Loucy (cell line): Measurements from ENCODE around the gene COPS3.

Experiments used
- H2AFZ ChIP-seq: fragments of 200-600 bp; sonication (generic); 2 replicates; pipeline ENCODE4 v1.6.0; 2016; ENCODE audit warnings: antibody characterized with exemption, mild to moderate bottlenecking, low read length, moderate library complexity
- H3F3A ChIP-seq: fragments of 200-600 bp; 2 replicates; pipeline ENCODE4 v1.6.0; 2016; ENCODE audit warnings: antibody characterized with exemption, low read depth, mild to moderate bottlenecking
- H3K27me3 ChIP-seq: fragments of 200-600 bp; sonication (generic); 2 replicates; pipeline ENCODE4 v1.6.1; 2014; ENCODE audit warnings: low read length, mild to moderate bottlenecking; ENCODE audit not compliant: insufficient read depth, poor library complexity, severe bottlenecking
- H3K36me3 ChIP-seq: fragments of 200-600 bp; sonication (generic); 2 replicates; pipeline ENCODE4 v1.6.1; 2016; ENCODE audit warnings: low read length; ENCODE audit not compliant: insufficient read depth
- H3K4me1 ChIP-seq: fragments of 200-600 bp; sonication (generic); 2 replicates; pipeline ENCODE4 v1.5.1; 2014; ENCODE audit warnings: low read length, mild to moderate bottlenecking; ENCODE audit not compliant: insufficient read depth, poor library complexity, severe bottlenecking
- H3K4me2 ChIP-seq: fragments of 200-600 bp; sonication (generic); 2 replicates; pipeline ENCODE4 v1.6.0; 2014; ENCODE audit warnings: antibody characterized with exemption, low read length, low read depth, mild to moderate bottlenecking; ENCODE audit not compliant: poor library complexity, severe bottlenecking
- H3K4me3 ChIP-seq: fragments of 200-600 bp; sonication (generic); 2 replicates; pipeline ENCODE4 v1.5.1; 2014; ENCODE audit warnings: low read length, mild to moderate bottlenecking, mixed read lengths; ENCODE audit not compliant: poor library complexity, severe bottlenecking
- H3K79me2 ChIP-seq: fragments of 200-600 bp; sonication (generic); 2 replicates; pipeline ENCODE4 v1.6.1; 2014; ENCODE audit warnings: low read length; ENCODE audit not compliant: insufficient read depth
- H3K9ac ChIP-seq: fragments of 200-600 bp; sonication (generic); 2 replicates; pipeline ENCODE4 v1.6.0; 2014; ENCODE audit warnings: mild to moderate bottlenecking, low read depth, low read length, moderate library complexity; ENCODE audit not compliant: poor library complexity, severe bottlenecking
- H3K9me2 ChIP-seq: fragments of 200-600 bp; sonication (generic); replicated peaks from 2 replicates; pipeline ENCODE4 v1.6.1; 2016; ENCODE audit warnings: low read depth, low read length, mixed read lengths
- H3K9me3 ChIP-seq: fragments of 200-600 bp; sonication (generic); 2 replicates; pipeline ENCODE4 v1.6.1; 2014; ENCODE audit warnings: mild to moderate bottlenecking, antibody characterized with exemption, low read length, low read depth; ENCODE audit not compliant: insufficient read depth
- H4K20me1 ChIP-seq: fragments of 200-600 bp; sonication (generic); 2 replicates; pipeline ENCODE4 v1.6.0; 2014; ENCODE audit warnings: antibody characterized with exemption, low read length, mild to moderate bottlenecking; ENCODE audit not compliant: insufficient read depth, poor library complexity, severe bottlenecking
- EZH2phosphoT487 ChIP-seq: fragments of 200-600 bp; IDR thresholded peaks from 2 replicates; pipeline ENCODE4 v1.6.1; 2018; ENCODE audit warnings: antibody characterized with exemption, mild to moderate bottlenecking, moderate library complexity, borderline replicate concordance
- TF ChIP-seq, protein P1 (sequence below): fragments of 200-600 bp; sonication (generic); conservative IDR thresholded peaks from 2 replicates; pipeline ENCODE4 v1.5.1; 2014; ENCODE audit warnings: mild to moderate bottlenecking, antibody characterized with exemption, low read length

The COPS3 gene

DNA sequence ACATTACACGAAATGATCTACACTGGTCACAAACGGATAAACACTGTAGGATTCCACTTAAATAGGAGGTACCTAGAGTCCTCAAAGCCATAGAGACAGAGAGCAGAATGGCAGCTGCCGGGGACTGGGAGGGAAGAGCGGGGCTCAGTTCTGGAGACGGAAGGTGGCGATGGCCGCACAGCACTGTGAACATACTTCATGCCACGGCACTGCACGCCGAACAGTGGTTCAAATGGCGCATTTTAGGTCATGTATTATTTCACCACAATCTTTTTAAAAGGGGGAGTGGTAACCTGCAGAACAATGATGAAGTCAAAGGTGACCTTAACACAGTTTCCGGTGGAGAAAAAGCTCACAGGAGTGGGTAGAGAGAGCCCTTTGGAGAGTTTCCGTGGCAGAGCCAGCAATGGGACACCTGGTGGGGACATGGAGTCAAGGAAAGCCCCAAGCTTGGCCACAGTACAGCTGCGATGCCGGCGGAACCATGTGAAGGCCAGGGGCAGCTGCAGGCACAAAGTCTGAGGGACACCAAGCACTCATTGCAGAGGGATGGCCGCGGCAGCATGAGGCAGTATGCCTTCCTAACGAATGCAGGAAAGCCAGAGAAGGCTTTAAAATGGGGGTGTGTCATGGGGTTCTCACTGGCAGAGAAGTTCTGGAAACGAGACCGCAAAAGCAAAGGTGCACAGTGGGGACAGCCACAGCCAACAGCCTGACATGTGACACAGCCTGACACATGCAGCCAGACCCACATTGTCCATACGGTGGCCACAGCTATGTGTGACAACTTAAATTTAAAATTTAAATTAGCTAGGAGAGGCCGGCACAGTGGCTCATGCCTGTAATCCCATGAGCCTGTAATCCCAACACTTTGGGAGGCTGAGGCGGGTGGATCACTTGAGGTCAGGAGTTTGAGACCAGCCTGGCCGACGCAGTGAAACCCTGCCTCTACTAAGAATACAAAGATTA, 51.3 kb downstream of the COPS3 start:
- H2AFZ ChIP-seq = no peak overlapping the region
- H4K20me1 ChIP-seq = no peaks in the 10 kb centered on the region
- H3K9ac ChIP-seq = no peak overlapping the region
- H3F3A ChIP-seq = no peaks in the 10 kb centered on the region
- H3K4me1 ChIP-seq = no peaks in the 10 kb centered on the region
- no peaks in the 10 kb centered on the region for H3K27me3 ChIP-seq
- no peak for TF ChIP-seq EZH2phosphoT487
- TF ChIP-seq, protein P1, sequence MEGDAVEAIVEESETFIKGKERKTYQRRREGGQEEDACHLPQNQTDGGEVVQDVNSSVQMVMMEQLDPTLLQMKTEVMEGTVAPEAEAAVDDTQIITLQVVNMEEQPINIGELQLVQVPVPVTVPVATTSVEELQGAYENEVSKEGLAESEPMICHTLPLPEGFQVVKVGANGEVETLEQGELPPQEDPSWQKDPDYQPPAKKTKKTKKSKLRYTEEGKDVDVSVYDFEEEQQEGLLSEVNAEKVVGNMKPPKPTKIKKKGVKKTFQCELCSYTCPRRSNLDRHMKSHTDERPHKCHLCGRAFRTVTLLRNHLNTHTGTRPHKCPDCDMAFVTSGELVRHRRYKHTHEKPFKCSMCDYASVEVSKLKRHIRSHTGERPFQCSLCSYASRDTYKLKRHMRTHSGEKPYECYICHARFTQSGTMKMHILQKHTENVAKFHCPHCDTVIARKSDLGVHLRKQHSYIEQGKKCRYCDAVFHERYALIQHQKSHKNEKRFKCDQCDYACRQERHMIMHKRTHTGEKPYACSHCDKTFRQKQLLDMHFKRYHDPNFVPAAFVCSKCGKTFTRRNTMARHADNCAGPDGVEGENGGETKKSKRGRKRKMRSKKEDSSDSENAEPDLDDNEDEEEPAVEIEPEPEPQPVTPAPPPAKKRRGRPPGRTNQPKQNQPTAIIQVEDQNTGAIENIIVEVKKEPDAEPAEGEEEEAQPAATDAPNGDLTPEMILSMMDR = no peak
- peaks cover 47% of the 10 kb centered on the region; the same call in 1 of the 2 replicates for H3K36me3 ChIP-seq
- no peaks in the 10 kb centered on the region for H3K9me2 ChIP-seq
- no peak overlapping the region for H3K4me3 ChIP-seq
- H3K4me2 ChIP-seq = no peak overlapping the region
- no peaks in the 10 kb centered on the region for H3K9me3 ChIP-seq
- peaks cover 5% of the 10 kb centered on the region; the same call in 1 of the 2 replicates for H3K79me2 ChIP-seq

DNA sequence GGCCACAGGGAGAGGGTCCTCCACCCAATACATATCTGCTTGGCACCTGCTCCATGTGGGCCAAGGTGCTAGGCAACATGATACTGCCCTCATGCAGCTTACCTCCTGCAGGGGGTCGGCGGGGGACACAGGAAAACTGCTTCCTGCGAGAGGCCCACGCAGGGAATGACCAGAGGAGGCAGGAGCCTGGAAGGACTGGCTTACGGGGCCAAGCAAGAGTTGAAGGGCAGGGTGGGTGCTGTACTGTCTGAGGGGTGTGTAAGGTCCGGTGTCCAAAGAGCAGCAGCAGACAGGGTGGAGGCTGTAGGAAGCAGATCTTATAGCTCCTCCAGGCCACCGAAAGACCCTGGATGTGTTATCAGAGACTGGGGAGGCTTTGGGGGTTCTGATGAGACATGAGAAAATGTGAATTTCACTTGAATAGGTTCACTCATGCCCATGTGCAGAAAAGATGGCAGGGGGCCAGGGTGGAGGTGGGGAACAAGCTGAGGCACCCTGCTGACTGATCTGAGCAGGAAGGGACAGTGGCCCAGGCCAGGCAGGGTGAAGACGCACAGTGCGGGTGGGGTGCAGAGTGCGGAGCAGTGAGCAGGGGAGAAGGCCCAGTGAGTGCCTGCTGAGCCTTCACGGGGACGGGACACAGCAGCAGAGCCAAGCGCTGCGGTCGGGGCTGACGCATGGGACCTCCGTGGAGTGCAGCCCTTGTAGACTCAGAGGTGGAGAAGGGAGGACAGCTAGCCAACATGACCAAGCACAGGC, 52.3 kb downstream of the COPS3 start:
- Histone ChIP-seq H3K79me2 (no peaks in the 10 kb centered on the region), H3F3A (no peaks in the 10 kb centered on the region), H3K4me2 (no peak overlapping the region), H3K9ac (no peak overlapping the region), H3K27me3 (no peaks in the 10 kb centered on the region), H3K36me3 (peaks cover 55% of the 10 kb centered on the region; the same call in 1 of the 2 replicates), H3K4me1 (no peaks in the 10 kb centered on the region), H3K4me3 (no peak overlapping the region), H3K9me3 (no peaks in the 10 kb centered on the region), H4K20me1 (no peaks in the 10 kb centered on the region), H2AFZ (no peak overlapping the region), H3K9me2 (no peaks in the 10 kb centered on the region)
- TF ChIP-seq, protein P1 = no peak
- no peak for TF ChIP-seq EZH2phosphoT487

DNA sequence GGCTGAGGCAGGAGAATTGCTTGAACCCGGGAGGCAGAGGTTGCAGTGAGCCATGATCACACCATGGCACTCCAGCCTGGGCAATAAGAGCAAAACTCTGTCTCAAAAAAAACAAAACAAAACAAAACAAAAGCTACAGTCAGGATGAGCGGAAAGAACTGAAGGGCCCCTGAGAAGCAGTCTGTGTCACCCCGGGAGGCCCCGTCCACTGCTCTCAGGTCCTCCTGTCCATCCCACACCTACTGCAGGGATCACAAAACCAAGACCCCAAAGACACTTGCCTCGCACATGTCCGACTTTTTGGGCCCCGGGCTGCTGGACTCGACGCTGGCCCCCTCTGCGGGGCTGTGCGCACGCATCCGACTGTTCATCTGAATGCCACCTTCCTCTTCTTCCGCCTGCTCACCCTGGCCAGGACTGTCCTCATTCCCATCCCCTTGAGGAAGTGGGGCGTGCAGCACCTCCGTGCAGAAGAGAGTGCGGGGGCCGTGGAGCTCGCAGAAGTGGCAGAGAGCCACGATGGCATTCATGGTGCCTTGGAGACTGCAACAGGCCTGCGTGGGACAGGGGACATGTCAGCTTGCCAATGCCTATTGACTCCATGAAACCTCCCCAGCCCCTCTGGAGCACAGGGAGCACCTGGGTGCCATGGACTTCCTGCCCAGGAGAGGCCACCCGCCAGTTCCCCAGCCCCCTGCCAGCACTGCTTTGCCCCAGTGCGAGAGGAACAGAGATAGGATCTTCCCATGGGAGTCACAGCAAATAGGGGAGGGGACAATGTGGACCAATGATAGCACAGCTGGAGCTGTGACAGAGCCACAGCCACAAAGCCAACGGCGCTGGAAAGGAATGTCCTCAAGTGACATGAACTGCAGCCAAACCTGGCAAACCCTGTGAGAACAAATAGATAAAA, 53.2 kb downstream of the COPS3 start:
- Histone ChIP-seq H3K36me3 (peaks cover 57% of the 10 kb centered on the region; the same call in 1 of the 2 replicates), H3K27me3 (no peaks in the 10 kb centered on the region), H4K20me1 (no peaks in the 10 kb centered on the region), H3K9me2 (no peaks in the 10 kb centered on the region), H3K4me2 (no peak overlapping the region), H3K9me3 (no peaks in the 10 kb centered on the region), H3K4me3 (no peak overlapping the region), H3K79me2 (no peaks in the 10 kb centered on the region), H3K9ac (no peak overlapping the region), H3F3A (no peaks in the 10 kb centered on the region), H2AFZ (no peak overlapping the region), H3K4me1 (no peaks in the 10 kb centered on the region)
- no peak for TF ChIP-seq EZH2phosphoT487
- TF ChIP-seq, protein P1 = no peak
